ENCODE measurements around the gene CLDN6. TPM values are rescaled to one million over a fixed set of nuclear protein-coding genes. Genes with fewer than 3 reads are reported as not detected.

The CLDN6 gene
- total and polyA plus RNA-seq, 2 of the 13 experiments (the other 11 are each of a cell fraction or from before 2014, with no cell fraction given): 5.9 to 7.6 TPM

GRCh38 chr16:3059041-3059722 lies 41.2 kb upstream of the CLDN6 start (continued):
- peak; percentile 58; the same call in 1 of the 2 replicates for TF ChIP-seq PHF20 (CRISPR knock-in tag; IDR thresholded peaks at IDR 0.05)
- no peak for TF ChIP-seq ATF7 (IDR thresholded peaks at IDR 0.05)
- peak; percentile 79 for TF ChIP-seq ATF7 (CRISPR knock-in tag; IDR thresholded peaks at IDR 0.05)
- no peak; the same call in 1 of the 2 replicates for TF ChIP-seq ZNF670 (CRISPR knock-in tag; IDR thresholded peaks at IDR 0.05; ENCODE audit: borderline replicate concordance)
- TF ChIP-seq NONO (IDR thresholded peaks at IDR 0.05): no peak
- TF ChIP-seq NONO (CRISPR knock-in tag; conservative IDR thresholded peaks at IDR 0.05): peak; percentile 92
- TF ChIP-seq TOPORS (CRISPR knock-in tag; IDR thresholded peaks at IDR 0.05): no peak
- peak; percentile 74; the same call in 1 of the 2 replicates for TF ChIP-seq RELA (CRISPR knock-in tag; IDR thresholded peaks at IDR 0.05)
- TF ChIP-seq ZNF749 (CRISPR knock-in tag; IDR thresholded peaks at IDR 0.05; ENCODE audit: borderline replicate concordance): peak; percentile 71; the same call in 1 of the 2 replicates
- no peak for TF ChIP-seq ZNF557 (CRISPR knock-in tag; IDR thresholded peaks at IDR 0.05)
- TF ChIP-seq ZNF607 (CRISPR knock-in tag; IDR thresholded peaks at IDR 0.05; ENCODE audit: borderline replicate concordance): peak; percentile 53; the same call in 1 of the 2 replicates
- peak; percentile 86 for TF ChIP-seq STAG1 (CRISPR knock-in tag; IDR thresholded peaks at IDR 0.05)
- TF ChIP-seq MED8 (CRISPR knock-in tag; IDR thresholded peaks at IDR 0.05; ENCODE audit: insufficient replicate concordance): peak; percentile 53
- peak; percentile 78 for TF ChIP-seq GATAD1 (CRISPR knock-in tag; IDR thresholded peaks at IDR 0.05)
- TF ChIP-seq POLR2G (IDR thresholded peaks at IDR 0.05; ENCODE audit: low read depth, low read length): peak; percentile 72
- TF ChIP-seq HNRNPLL (IDR thresholded peaks at IDR 0.05; ENCODE audit: low read depth, low read length, poor library complexity, severe bottlenecking): peak; percentile 29
- peak; percentile 65 for TF ChIP-seq SPEN (CRISPR knock-in tag; IDR thresholded peaks at IDR 0.05; ENCODE audit: low read depth)
- no peak for TF ChIP-seq AKNA (CRISPR knock-in tag; IDR thresholded peaks at IDR 0.05; ENCODE audit: borderline replicate concordance)
- TF ChIP-seq ZNF263 (CRISPR knock-in tag; IDR thresholded peaks at IDR 0.05): no peak
- TF ChIP-seq ZSCAN5A (CRISPR knock-in tag; IDR thresholded peaks at IDR 0.05; ENCODE audit: borderline replicate concordance): 0 out of 2 replicates have a peak, but pooled peaks have one; percentile 23
- TF ChIP-seq CTCF (CRISPR knock-in tag; IDR thresholded peaks at IDR 0.05): peak; percentile 88
